GM21825 (cell line): ENCODE measurements around the gene OR4D6.

Source experiments
- ATAC-seq: cut with Tn5 transposase; IDR thresholded peaks from one replicate; pipeline ENCODE4 v1.9.1; 2021; ENCODE audit warnings: mild to moderate bottlenecking, moderate library complexity; ENCODE audit not compliant: unreplicated experiment

OR4D6 gene

DNA sequence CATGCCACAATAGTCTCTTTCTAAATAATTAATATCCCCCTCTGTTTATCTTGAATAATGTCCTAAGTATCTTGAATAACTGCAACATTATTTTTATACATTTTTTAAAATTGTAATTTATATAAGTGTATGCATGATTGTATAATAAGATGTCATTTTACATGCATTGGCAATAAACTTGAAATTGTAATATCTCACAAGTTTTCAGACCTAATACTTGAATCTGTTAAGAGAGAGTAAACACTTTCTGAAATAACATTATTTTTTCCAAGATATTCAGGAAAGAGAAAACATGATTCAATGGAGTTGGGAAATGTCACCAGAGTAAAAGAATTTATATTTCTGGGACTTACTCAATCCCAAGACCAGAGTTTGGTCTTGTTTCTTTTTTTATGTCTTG, 46.5 kb downstream of the OR4D6 start, which contains the start of gene OR4D11:
Gene OR4D11 (plus strand): TSS at position 301 of the 400 bp plus-strand sequence. CDS start 0 bp downstream, at position 301.
- ATAC-seq: no peak
